Forelimb muscle (tissue), 1 donor: ENCODE data around the gene VIPR2. TPM values are rescaled to one million over a fixed set of nuclear protein-coding genes. Genes with fewer than 3 reads are reported as not detected.

Experiments
- DNase-seq: peaks from one replicate; pipeline ENCODE4 v3.0.0-alpha.2; 2013; ENCODE audit warnings: low read depth
- polyA plus RNA-seq: library from polyadenylated mRNA; unstranded; fragments of 120-200 nt; gene quantifications from one replicate; pipeline ENCODE4 v1.2.1, GENCODE V29; 2013; ENCODE audit not compliant: insufficient read length

The VIPR2 gene
- polyA plus RNA-seq, 1 donor, result 9.4 TPM

- DNase-seq, result no peak
Observed at GRCh38 chr7:159047536-159047935, 97.1 kb downstream of the VIPR2 start.

- DNase-seq, result no peak
Observed at GRCh38 chr7:159046300-159046699, 98.4 kb downstream of the VIPR2 start.

GRCh38 chr7:159045839-159046238, 98.8 kb downstream of the VIPR2 start:
- DNase-seq, result no peak

- no peak for DNase-seq
Observed at GRCh38 chr7:159042581-159043101, 102.0 kb downstream of the VIPR2 start.

GRCh38 chr7:159042103-159042502, 102.6 kb downstream of the VIPR2 start:
- no peak for DNase-seq

- no peak for DNase-seq
Observed at GRCh38 chr7:159040912-159041711, 103.6 kb downstream of the VIPR2 start.

- DNase-seq, result no peak
Observed at GRCh38 chr7:159040146-159040545, 104.5 kb downstream of the VIPR2 start.

GRCh38 chr7:159039716-159040115, 105.0 kb downstream of the VIPR2 start:
- no peak for DNase-seq

- no peak for DNase-seq
Observed at GRCh38 chr7:159038066-159038465, 106.6 kb downstream of the VIPR2 start.

GRCh38 chr7:159036916-159037605, 107.6 kb downstream of the VIPR2 start:
- DNase-seq, result no peak

GRCh38 chr7:159035571-159036073, 109.0 kb downstream of the VIPR2 start:
- DNase-seq, result no peak

GRCh38 chr7:159034988-159035387, 109.7 kb downstream of the VIPR2 start:
- DNase-seq, result no peak

GRCh38 chr7:159034394-159034793, 110.3 kb downstream of the VIPR2 start:
- no peak for DNase-seq

GRCh38 chr7:159033956-159034355, 110.7 kb downstream of the VIPR2 start:
- no peak for DNase-seq

- no peak for DNase-seq
Observed at GRCh38 chr7:159033473-159033825, 111.2 kb downstream of the VIPR2 start.

GRCh38 chr7:159032753-159033472, 111.8 kb downstream of the VIPR2 start:
- no peak for DNase-seq

GRCh38 chr7:159032322-159032721, 112.3 kb downstream of the VIPR2 start:
- no peak for DNase-seq

GRCh38 chr7:159031750-159032149, 112.9 kb downstream of the VIPR2 start:
- no peak for DNase-seq

- no peak for DNase-seq
Observed at GRCh38 chr7:159031135-159031701, 113.4 kb downstream of the VIPR2 start.

GRCh38 chr7:159030490-159031134, 114.1 kb downstream of the VIPR2 start:
- DNase-seq, result no peak
